K562 (cell line): Measurements from ENCODE around the gene RHEX. TPM values are rescaled to one million over a fixed set of nuclear protein-coding genes. Genes with fewer than 3 reads are reported as not detected.

Experiments
- ATAC-seq: fragments of 200-7000 bp; cut with Tn5 transposase; 3 replicates; pipeline ENCODE4 v1.9.1; 2020; ENCODE audit warnings: moderate library complexity
- BruUV-seq: library from RNA; stranded (reverse); fragments of 400-500 nt; replicated peaks from 2 replicates; lab custom pipeline; 2021; lab: Mats Ljungman, UMichigan
- CTCF ChIA-PET: fragments of 300-600 bp; formaldehyde crosslinking; extraction: SDS; loops from one replicate; lab custom pipeline; 2021; ENCODE audit warnings: low intra/inter-chr PET ratio; lab: Yijun Ruan, JAX
- POLR2A ChIA-PET: fragments of 300-600, 350-650 bp; sonication (Branson Sonifier 250); formaldehyde crosslinking; extraction: SDS; loops from one replicate; lab custom pipeline; 2021; ENCODE audit warnings: antibody characterized with exemption, inconsistent platforms; lab: Yijun Ruan, JAX
- DNase-seq, 4 experiments: peaks; one replicate each; pipeline versions ENCODE4 v3.0.0 to v3.0.0-alpha.2; 2011 to 2018; ENCODE audit warnings: low spot score in 3 of 4, mixed read lengths in 3 of 4; ENCODE audit errors: extremely low read depth in 1 of 4
- FAIRE-seq: peaks from 2 replicates; lab custom pipeline; 2011; peaks lifted over from hg19 to GRCh38; lab: Jason Lieb, UNC
- H2AFZ ChIP-seq: 2 replicates; pipeline ENCODE4 v1.6.0; 2011; ENCODE audit warnings: low read depth, low read length, control low read depth, inconsistent platforms
- H3K27ac ChIP-seq: fragments of 200-600 bp; 3 replicates; pipeline ENCODE4 v1.8.0; 2011; ENCODE audit warnings: low read depth, mild to moderate bottlenecking, control low read depth, inconsistent platforms, low read length, moderate library complexity, mixed read lengths; ENCODE audit errors: extremely low read depth
- H3K27me3 ChIP-seq, 2 experiments: fragments of 300-600 bp in 1 of 2; 2 replicates in 1 of 2; 3 replicates in 1 of 2; pipeline versions ENCODE4 v1.6.0 to v1.8.0; 2011; ENCODE audit warnings: inconsistent platforms in 2 of 2, low read length in 2 of 2, mild to moderate bottlenecking in 1 of 2, mixed read lengths in 1 of 2, moderate library complexity in 1 of 2; ENCODE audit not compliant: control insufficient read depth in 2 of 2, insufficient read depth in 2 of 2
- H3K36me3 ChIP-seq: fragments of 300-600 bp; 3 replicates; pipeline ENCODE4 v1.8.0; 2011; ENCODE audit warnings: mild to moderate bottlenecking, low read length, inconsistent platforms; ENCODE audit not compliant: control insufficient read depth, insufficient read depth
- H3K4me1 ChIP-seq, 2 experiments: fragments of 200-600 bp in 1 of 2; replicated peaks in 1 of 2; 2 replicates in 1 of 2; 3 replicates in 1 of 2; pipeline versions ENCODE4 v1.5.1 to v1.8.0; 2011; ENCODE audit warnings: inconsistent platforms in 2 of 2, low read length in 2 of 2, mild to moderate bottlenecking in 1 of 2, mixed read lengths in 1 of 2, moderate library complexity in 1 of 2; ENCODE audit not compliant: control insufficient read depth in 2 of 2, insufficient read depth in 2 of 2
- H3K4me2 ChIP-seq: 2 replicates; pipeline ENCODE4 v1.6.1; 2011; ENCODE audit warnings: low read length, control low read depth, inconsistent platforms, mixed read lengths; ENCODE audit not compliant: insufficient read depth
- H3K4me3 ChIP-seq: fragments of 200-600 bp; sonication (generic), shearing (Covaris generic); 2 replicates; pipeline ENCODE4 v1.5.1; 2016; ENCODE audit warnings: control low read depth, inconsistent platforms
- H3K79me2 ChIP-seq: fragments of 200-600 bp; 3 replicates; pipeline ENCODE4 v1.8.0; 2011; ENCODE audit warnings: low read length, inconsistent platforms; ENCODE audit not compliant: control insufficient read depth, insufficient read depth
- H3K9ac ChIP-seq, 2 experiments: 2 replicates each; pipeline versions ENCODE4 v1.6.0 to v1.6.1; 2011; ENCODE audit warnings: low read depth in 2 of 2, low read length in 2 of 2, control low read depth in 1 of 2, inconsistent platforms in 1 of 2, mild to moderate bottlenecking in 1 of 2, mixed read lengths in 1 of 2; ENCODE audit not compliant: insufficient read depth in 1 of 2
- H3K9me1 ChIP-seq: one replicate; pipeline ENCODE4 v1.6.0; 2011; ENCODE audit warnings: inconsistent platforms, mild to moderate bottlenecking, low read length, moderate library complexity; ENCODE audit not compliant: control insufficient read depth, insufficient read depth
- H3K9me3 ChIP-seq: replicated peaks from 2 replicates; pipeline ENCODE4 v1.5.1; 2011; ENCODE audit warnings: low read depth, low read length, inconsistent platforms; ENCODE audit not compliant: control insufficient read depth, insufficient read depth
- H4K20me1 ChIP-seq: replicated peaks from 2 replicates; pipeline ENCODE4 v1.6.1; 2011; ENCODE audit warnings: low read length, inconsistent platforms, mixed read lengths; ENCODE audit not compliant: control insufficient read depth, insufficient read depth
- ATF3 ChIP-seq, 2 experiments: fragments of 450-650 bp in 1 of 2; sonication (generic) in 1 of 2; formaldehyde crosslinking in 1 of 2; IDR thresholded peaks in 1 of 2; conservative IDR thresholded peaks in 1 of 2; 2 replicates each; pipeline versions ENCODE4 v1.6.1 to v1.8.1; 2016 to 2023; ENCODE audit warnings: mild to moderate bottlenecking in 2 of 2, moderate library complexity in 2 of 2, inconsistent platforms in 1 of 2, missing genetic modification reagents in 1 of 2
- CHCHD3 ChIP-seq: fragments of 250-450 bp; sonication (Bioruptor Pico); IDR thresholded peaks from 2 replicates; pipeline ENCODE4 v2.1.2; 2022; ENCODE audit warnings: mild to moderate bottlenecking
- FIP1L1 ChIP-seq: fragments of 200-400 bp; formaldehyde crosslinking; IDR thresholded peaks from 2 replicates; pipeline ENCODE4 v1.6.1; 2018; ENCODE audit warnings: mild to moderate bottlenecking, low read depth, low read length; ENCODE audit not compliant: poor library complexity, severe bottlenecking
- HIVEP1 ChIP-seq: fragments of 250-450 bp; sonication (Bioruptor Pico); IDR thresholded peaks from 2 replicates; pipeline ENCODE4 v1.4.0; 2020; ENCODE audit warnings: mild to moderate bottlenecking
- MAFK ChIP-seq: IDR thresholded peaks from 2 replicates; pipeline ENCODE4 v1.6.1; 2011; ENCODE audit warnings: low read length, improper control_type of control experiment
- MED1 ChIP-seq: sonication (generic); formaldehyde crosslinking; IDR thresholded peaks from 2 replicates; pipeline ENCODE4 v1.8.1; 2023; ENCODE audit warnings: missing genetic modification reagents, borderline replicate concordance
- NCOA1 ChIP-seq: fragments of 450-650 bp; IDR thresholded peaks from 2 replicates; pipeline ENCODE4 v1.6.1; 2016; ENCODE audit warnings: low read depth
- PML ChIP-seq: IDR thresholded peaks from 2 replicates; pipeline ENCODE4 v1.6.1; 2012; ENCODE audit warnings: low read length, inconsistent platforms
- PTBP1 ChIP-seq: fragments of 200-400 bp; formaldehyde crosslinking; IDR thresholded peaks from 2 replicates; pipeline ENCODE4 v1.6.1; 2017; ENCODE audit warnings: low read depth, low read length
- RBM15 ChIP-seq: fragments of 200-400 bp; formaldehyde crosslinking; IDR thresholded peaks from 2 replicates; pipeline ENCODE4 v1.6.1; 2018; ENCODE audit warnings: mild to moderate bottlenecking, low read length, moderate library complexity; ENCODE audit not compliant: insufficient read depth
- SMARCC2 ChIP-seq: fragments of 450-650 bp; IDR thresholded peaks from 2 replicates; pipeline ENCODE4 v1.6.1; 2017; ENCODE audit warnings: antibody characterized with exemption, moderate library complexity, mild to moderate bottlenecking, low read depth
- TCFL5 ChIP-seq: fragments of 250-450 bp; sonication (Bioruptor Pico); conservative IDR thresholded peaks from 2 replicates; pipeline ENCODE4 v1.6.1; 2021; ENCODE audit warnings: mild to moderate bottlenecking, moderate library complexity, matching md5 sums
- ZFP30 ChIP-seq: fragments of 250-450 bp; sonication (Bioruptor Pico); IDR thresholded peaks from 2 replicates; pipeline ENCODE4 v1.8.0; 2022; ENCODE audit warnings: moderate library complexity, mild to moderate bottlenecking, inconsistent platforms, borderline replicate concordance
- ZNF134 ChIP-seq: fragments of 250-450 bp; sonication (Bioruptor Pico); conservative IDR thresholded peaks from 2 replicates; pipeline ENCODE4 v1.4.0; 2020
- ZNF274 ChIP-seq: IDR thresholded peaks from 2 replicates; pipeline ENCODE4 v1.6.1; 2011; ENCODE audit warnings: low read depth, mild to moderate bottlenecking, low read length, moderate library complexity, borderline replicate concordance
- ZNF76 ChIP-seq: fragments of 250-450 bp; sonication (Bioruptor Pico); IDR thresholded peaks from 2 replicates; pipeline ENCODE4 v1.4.0; 2020; ENCODE audit warnings: mild to moderate bottlenecking, moderate library complexity, borderline replicate concordance
- ZNF77 ChIP-seq: fragments of 250-450 bp; sonication (Bioruptor Pico); IDR thresholded peaks from 2 replicates; pipeline ENCODE4 v1.5.0; 2020
- WGBS: fragments of 100-300 bp; shearing (Covaris generic); methylation state at CpG from one replicate; pipeline ENCODE4 v1.1.6; 2016; ENCODE audit warnings: low coverage, mixed read lengths; ENCODE audit not compliant: insufficient coverage; ENCODE audit errors: missing lambda C conversion rate; 5-methylcytosine and 5-hydroxymethylcytosine counted together
- in situ Hi-C: fragments of 300-500 bp; cut with MboI; formaldehyde crosslinking; loops from 4 replicates; pipeline ENCODE4 v1.15.0; 2018; ENCODE audit warnings: inconsistent platforms, mixed read lengths
- intact Hi-C: fragments of 100-400 bp; cut with micrococcal nuclease; formaldehyde crosslinking; loops from 2 replicates; pipeline ENCODE4 v1.14.2; 2022
- polyA plus RNA-seq, 8 experiments: library from polyadenylated mRNA; depleted of rRNA in 4 of 8; stranded (reverse) in 5 of 8; unstranded in 3 of 8; fragments of >200 nt; fragmentation: Nextera tagmentation in 2 of 8; fragmentation: Illumina TruSeq in 1 of 8; extraction: Ambion mirVana in 2 of 8; extraction: Trizol in 1 of 8; gene quantifications; 2 replicates each; pipeline versions ENCODE4 v1.2.1 to v1.2.3, GENCODE V29; 2011 to 2014; ENCODE audit warnings: inconsistent platforms in 1 of 8, missing spikeins in 1 of 8
- total RNA-seq, 7 experiments: library from RNA; depleted of rRNA in 6 of 7; stranded (reverse); fragments of >200 nt in 6 of 7; fragmentation: Illumina TruSeq in 2 of 7; extraction: Trizol in 2 of 7; gene quantifications; 2 replicates each; pipeline versions ENCODE4 v1.2.1 to v1.2.3, GENCODE V29; 2011 to 2021; ENCODE audit warnings: low replicate concordance in 1 of 7

Gene RHEX
- total and polyA plus RNA-seq, 9 of the 15 experiments (the other 6 are each of a cell fraction or from before 2014, with no cell fraction given) = not detected

- no peak for TF ChIP-seq ZFP30 (CRISPR knock-in tag)
- TF ChIP-seq MED1 (CRISPR knock-in tag) = no peak
- no peak for TF ChIP-seq ZNF274
- no peak for TF ChIP-seq PTBP1
- TF ChIP-seq ZNF76 (CRISPR knock-in tag) = no peak
- no peak for TF ChIP-seq ZNF134 (CRISPR knock-in tag)
- TF ChIP-seq RBM15 = no peak
- TF ChIP-seq, all 486 proteins: peak for 0
These were observed 3.7 kb upstream of the RHEX start (continued) for GRCh38 chr1:206049293-206049692.

GRCh38 chr1:206049919-206050600, 2.9 kb upstream of the RHEX start:
- H3K9me3 ChIP-seq = no peaks in the 10 kb centered on the region
- FAIRE-seq (no peak), ATAC-seq (no peak), DNase-seq (no peak)
- no peaks in the 10 kb centered on the region for H3K9me1 ChIP-seq
- POLR2A ChIA-PET = no interaction called here
- in situ Hi-C loops (no loop called here), intact Hi-C loops (no loop called here)
- H2AFZ ChIP-seq = no peak overlapping the region
- peaks cover 29 to 48% of the 10 kb centered on the region in 2 experiments for H3K27me3 ChIP-seq
- H3K4me2 ChIP-seq = no peak overlapping the region
- no peak; the same call in 1 of the 2 replicates for TF ChIP-seq ATF3 (IDR thresholded peaks at IDR 0.05)
- TF ChIP-seq ATF3 (CRISPR knock-in tag; conservative IDR thresholded peaks at IDR 0.05) = no peak
- no peak for TF ChIP-seq CHCHD3
- no peak for TF ChIP-seq HIVEP1 (CRISPR knock-in tag)
- no peak for TF ChIP-seq NCOA1
- TF ChIP-seq ZNF77 (CRISPR knock-in tag) = no peak
- TF ChIP-seq MAFK = no peak
- no peak for TF ChIP-seq TCFL5
- no peak for TF ChIP-seq PML
- TF ChIP-seq SMARCC2 = no peak
- no peak for TF ChIP-seq FIP1L1
- H4K20me1 ChIP-seq = no peaks in the 10 kb centered on the region
- WGBS = 0% methylated on average over 3 of the region's 3 CpGs
- BruUV-seq = no TSS peak
- no peaks in the 10 kb centered on the region for H3K4me1 ChIP-seq
- H3K27ac ChIP-seq = no peak overlapping the region
- no peaks in the 10 kb centered on the region for H3K36me3 ChIP-seq
- CTCF ChIA-PET = no interaction called here
- no peaks in the 10 kb centered on the region for H3K79me2 ChIP-seq
- H3K9ac ChIP-seq = no peak overlapping the region
- no peak overlapping the region for H3K4me3 ChIP-seq
